GM19397 (cell line): ENCODE measurements around the gene MYO3B.
"Not testable (repeated sequence)": the region's sequence is repeated elsewhere in the genome, so short reads cannot be mapped to it uniquely, and the experiment has no call there.

ENCODE experiments used
- ATAC-seq: cut with Tn5 transposase; IDR thresholded peaks from one replicate; pipeline ENCODE4 v1.9.1; 2021; ENCODE audit warnings: mild to moderate bottlenecking, moderate library complexity; ENCODE audit not compliant: unreplicated experiment

MYO3B gene

GRCh38 chr2:170530803-170531564 is 353.0 kb downstream of the MYO3B start:
- no peak for ATAC-seq

- ATAC-seq: no peak
Measured at GRCh38 chr2:170531876-170532275, 353.9 kb downstream of the MYO3B start.

- peak; percentile 54 for ATAC-seq
Measured at GRCh38 chr2:170533156-170533555, 355.2 kb downstream of the MYO3B start.

- ATAC-seq: no peak
Measured at GRCh38 chr2:170535552-170535951, 357.6 kb downstream of the MYO3B start.

- no peak for ATAC-seq
Measured at GRCh38 chr2:170544817-170545216, 366.9 kb downstream of the MYO3B start.

DNA sequence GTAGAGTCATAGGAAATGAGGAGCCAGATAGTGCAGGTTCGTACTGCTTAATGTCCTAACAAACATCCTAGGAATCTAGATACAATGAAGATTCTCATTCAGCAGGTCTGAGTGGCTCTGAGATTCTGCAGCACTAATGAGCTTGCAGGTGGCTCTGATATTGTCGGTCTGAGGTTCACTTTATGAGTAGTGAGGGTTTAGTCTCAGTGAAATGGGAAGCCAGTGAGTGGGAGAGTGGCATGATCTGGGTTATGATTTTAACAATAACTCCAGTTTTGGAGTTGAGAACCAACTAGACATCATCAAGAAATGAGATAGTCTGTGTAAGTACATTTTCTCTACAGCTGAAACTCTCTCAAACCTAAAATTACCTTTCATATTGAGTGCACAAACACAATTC is 370.4 kb downstream of the MYO3B start:
- no peak for ATAC-seq

- no peak for ATAC-seq
Measured at GRCh38 chr2:170550501-170550900, 372.6 kb downstream of the MYO3B start.

DNA sequence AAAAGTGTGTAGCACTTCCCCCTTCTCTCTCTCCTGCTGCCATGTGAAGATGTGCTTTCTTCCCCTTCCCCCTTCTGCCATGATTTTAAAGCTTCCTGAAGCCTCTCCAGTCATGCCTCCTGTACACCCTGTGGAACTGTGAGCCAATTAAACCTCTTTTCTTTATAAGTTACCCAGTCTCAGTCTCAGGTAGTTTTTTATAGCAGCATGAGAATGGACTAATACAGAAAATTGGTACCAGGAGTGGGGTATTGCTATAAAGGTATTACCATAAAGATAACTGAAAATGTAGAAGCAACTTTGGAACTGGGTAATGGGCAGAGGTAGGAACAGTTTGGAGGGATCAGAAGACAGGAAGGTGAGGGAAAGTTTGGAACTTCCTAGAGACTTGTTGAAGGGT is 374.0 kb downstream of the MYO3B start:
- ATAC-seq: not testable (repeated sequence)

- ATAC-seq: no peak
Measured at GRCh38 chr2:170553748-170554147, 375.8 kb downstream of the MYO3B start.

GRCh38 chr2:170554278-170554955 is 376.5 kb downstream of the MYO3B start:
- ATAC-seq: no peak

DNA sequence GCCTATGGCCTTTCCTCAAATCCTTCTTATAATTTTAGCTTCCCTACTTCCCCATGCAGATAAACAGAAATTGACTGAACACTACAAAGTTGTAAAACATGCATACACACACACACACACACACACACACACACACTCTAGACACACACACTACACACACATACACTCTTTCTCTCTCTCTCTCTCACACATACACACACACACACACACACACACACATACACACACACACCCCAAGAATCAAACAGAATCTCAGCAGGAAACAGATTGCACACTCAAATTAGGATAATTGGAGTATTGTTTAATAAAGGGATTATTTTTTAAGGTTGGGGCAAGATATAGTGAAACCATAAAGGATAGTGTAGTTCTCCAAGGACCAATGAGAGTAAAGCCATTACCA is 385.0 kb downstream of the MYO3B start:
- no peak for ATAC-seq

DNA sequence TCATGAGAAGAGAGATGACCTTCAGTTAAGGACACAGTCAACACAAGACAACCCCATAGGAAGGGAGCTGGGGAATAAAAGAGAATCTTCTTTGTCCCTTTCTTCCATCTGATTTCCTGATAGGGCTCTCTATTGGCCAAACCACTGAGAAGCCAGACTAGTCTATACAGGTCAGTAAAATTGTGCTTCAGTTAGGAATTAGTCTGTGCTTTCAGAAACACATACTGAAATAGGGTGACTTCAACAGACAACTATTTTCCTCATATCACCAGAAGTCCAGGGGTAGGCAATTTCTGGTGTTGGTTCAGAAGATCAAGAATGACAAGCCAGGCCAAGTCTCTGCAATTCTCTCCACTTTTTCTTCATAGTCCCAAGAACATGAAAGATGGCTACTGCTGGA is 385.5 kb downstream of the MYO3B start:
- ATAC-seq: no peak

DNA sequence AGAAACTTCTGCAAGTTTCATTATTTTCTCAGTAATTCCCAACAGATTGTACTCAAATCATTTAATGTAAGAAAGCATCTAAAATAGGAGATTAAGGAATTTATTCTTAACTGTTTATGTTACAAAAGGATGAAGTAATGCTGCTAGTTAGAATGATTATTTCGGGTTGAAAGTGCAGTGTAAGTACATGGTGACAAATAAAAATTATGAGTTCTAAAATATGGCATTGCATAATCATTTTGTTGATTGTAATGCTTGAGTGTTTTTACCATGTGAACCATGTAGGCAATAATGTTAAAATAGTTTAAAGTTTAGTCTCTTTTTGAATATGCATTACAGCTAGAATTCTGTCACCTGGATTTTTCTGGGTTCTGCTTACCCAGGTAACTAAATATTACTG is 388.2 kb downstream of the MYO3B start:
- ATAC-seq: no peak

GRCh38 chr2:170567429-170567828 is 389.5 kb downstream of the MYO3B start:
- ATAC-seq: no peak

DNA sequence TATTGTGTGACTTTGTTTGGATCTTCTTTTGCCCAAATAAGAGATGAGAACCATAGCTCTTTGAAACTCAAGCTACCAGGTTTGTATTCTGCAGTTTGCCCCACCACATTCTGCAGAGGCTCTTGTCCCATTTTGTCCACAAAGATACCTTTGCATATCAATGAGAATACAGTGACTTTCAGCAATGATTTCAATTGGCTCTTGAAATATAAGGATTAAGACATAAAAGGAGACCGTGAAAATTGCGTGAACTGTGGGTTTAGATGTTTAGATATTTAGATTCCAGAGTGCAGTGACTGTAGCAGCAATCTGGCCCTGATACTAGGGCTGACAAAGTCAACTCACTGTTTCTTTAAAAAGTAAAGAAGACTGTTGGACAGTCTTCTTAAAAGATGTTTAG is 390.6 kb downstream of the MYO3B start:
- ATAC-seq: no peak

DNA sequence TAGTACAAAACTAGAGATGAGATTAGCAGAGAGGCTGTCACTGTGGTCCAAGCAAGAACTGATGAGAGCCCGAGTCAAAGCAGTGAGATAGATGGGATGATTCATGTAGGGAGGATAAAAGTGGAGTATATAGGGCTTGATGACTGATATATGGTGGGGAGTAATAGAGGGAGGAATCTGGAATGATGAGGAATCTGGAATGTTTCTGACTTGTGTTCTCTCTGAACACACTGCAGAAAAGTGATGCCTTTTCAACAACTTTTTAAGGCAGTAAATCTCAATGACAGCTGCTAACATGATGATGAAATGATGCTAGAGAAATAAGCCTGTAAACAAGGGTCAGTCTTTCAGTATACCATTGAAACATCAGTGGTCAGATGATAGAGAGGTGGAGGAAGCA is 393.7 kb downstream of the MYO3B start:
- no peak for ATAC-seq

- no peak for ATAC-seq
Measured at GRCh38 chr2:170573671-170574070, 395.7 kb downstream of the MYO3B start.

DNA sequence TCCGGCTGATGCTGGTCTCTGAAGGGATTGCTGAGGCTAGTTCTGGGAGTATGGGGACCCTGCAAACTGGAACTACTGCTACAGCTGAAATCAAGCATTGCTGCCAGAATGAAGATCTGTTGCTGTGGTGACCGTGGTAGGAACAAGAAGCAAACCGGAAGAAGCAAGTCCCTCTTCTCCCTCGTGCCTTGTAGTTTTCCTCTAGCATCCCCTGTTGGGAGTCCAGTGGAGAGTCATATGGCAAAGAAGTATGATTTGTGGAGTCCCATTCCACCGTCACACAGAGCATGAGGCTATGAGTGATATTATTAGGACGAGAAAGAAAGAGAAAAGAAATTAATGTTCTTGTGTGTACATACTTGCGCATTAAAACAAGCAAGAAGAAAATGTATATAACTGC is 398.3 kb downstream of the MYO3B start:
- ATAC-seq: no peak

GRCh38 chr2:170577356-170577755 is 399.4 kb downstream of the MYO3B start:
- no peak for ATAC-seq

- ATAC-seq: no peak
Measured at GRCh38 chr2:170578606-170579005, 400.7 kb downstream of the MYO3B start.

- ATAC-seq: no peak
Measured at GRCh38 chr2:170579511-170579910, 401.6 kb downstream of the MYO3B start.

GRCh38 chr2:170582313-170582712 is 404.4 kb downstream of the MYO3B start:
- no peak for ATAC-seq
